HG03108 (cell line): ENCODE results near the gene DCP1B.

Source experiments
- ATAC-seq: cut with Tn5 transposase; IDR thresholded peaks from one replicate; pipeline ENCODE4 v1.9.1; 2021; ENCODE audit warnings: moderate library complexity; ENCODE audit not compliant: unreplicated experiment

DCP1B gene

GRCh38 chr12:1922985-1923384, 81.3 kb downstream of the DCP1B start:
- ATAC-seq = no peak

GRCh38 chr12:1922075-1922709, 82.1 kb downstream of the DCP1B start:
- ATAC-seq = no peak

GRCh38 chr12:1920971-1921370, 83.3 kb downstream of the DCP1B start:
- no peak for ATAC-seq

- no peak for ATAC-seq
These were observed 83.8 kb downstream of the DCP1B start for GRCh38 chr12:1920436-1920835.

- no peak for ATAC-seq
These were observed 84.5 kb downstream of the DCP1B start for GRCh38 chr12:1919763-1920162.

GRCh38 chr12:1919284-1919683, 85.0 kb downstream of the DCP1B start:
- no peak for ATAC-seq

- no peak for ATAC-seq
These were observed 85.4 kb downstream of the DCP1B start for GRCh38 chr12:1918884-1919236.

GRCh38 chr12:1918081-1918883, 86.0 kb downstream of the DCP1B start, which contains the start of gene CACNA2D4:
Gene CACNA2D4, minus strand, starts transcription at chr12:1918652. Its CDS starts 179 bp downstream, at chr12:1918473.
- no peak for ATAC-seq

- ATAC-seq = no peak
These were observed 86.8 kb downstream of the DCP1B start for GRCh38 chr12:1917172-1918070.

GRCh38 chr12:1916371-1917171, 87.7 kb downstream of the DCP1B start:
- no peak for ATAC-seq

- no peak for ATAC-seq
These were observed 88.9 kb downstream of the DCP1B start for GRCh38 chr12:1915082-1915968.

GRCh38 chr12:1914114-1914911, 89.9 kb downstream of the DCP1B start:
- ATAC-seq = no peak

- ATAC-seq = no peak
These were observed 90.7 kb downstream of the DCP1B start for GRCh38 chr12:1913377-1914113.

- no peak for ATAC-seq
These were observed 91.5 kb downstream of the DCP1B start for GRCh38 chr12:1912580-1913376.

GRCh38 chr12:1911598-1912575, 92.4 kb downstream of the DCP1B start:
- no peak for ATAC-seq

- ATAC-seq = no peak
These were observed 93.8 kb downstream of the DCP1B start for GRCh38 chr12:1910468-1910867.
